Hematopoietic multipotent progenitor cell treated with erythropoietin and hydrocortisone succinate and interleukin-3 and kit ligand, for 4 days (in vitro differentiated cells): Measurements from ENCODE around the gene EPHA6.
"Not testable (repeated sequence)": the region's sequence is repeated elsewhere in the genome, so short reads cannot be mapped to it uniquely, and the experiment has no call there.

ENCODE experiments used
- DNase-seq: peaks from one replicate; pipeline ENCODE4 v3.0.0-alpha.2; 2015

EPHA6 gene

DNA sequence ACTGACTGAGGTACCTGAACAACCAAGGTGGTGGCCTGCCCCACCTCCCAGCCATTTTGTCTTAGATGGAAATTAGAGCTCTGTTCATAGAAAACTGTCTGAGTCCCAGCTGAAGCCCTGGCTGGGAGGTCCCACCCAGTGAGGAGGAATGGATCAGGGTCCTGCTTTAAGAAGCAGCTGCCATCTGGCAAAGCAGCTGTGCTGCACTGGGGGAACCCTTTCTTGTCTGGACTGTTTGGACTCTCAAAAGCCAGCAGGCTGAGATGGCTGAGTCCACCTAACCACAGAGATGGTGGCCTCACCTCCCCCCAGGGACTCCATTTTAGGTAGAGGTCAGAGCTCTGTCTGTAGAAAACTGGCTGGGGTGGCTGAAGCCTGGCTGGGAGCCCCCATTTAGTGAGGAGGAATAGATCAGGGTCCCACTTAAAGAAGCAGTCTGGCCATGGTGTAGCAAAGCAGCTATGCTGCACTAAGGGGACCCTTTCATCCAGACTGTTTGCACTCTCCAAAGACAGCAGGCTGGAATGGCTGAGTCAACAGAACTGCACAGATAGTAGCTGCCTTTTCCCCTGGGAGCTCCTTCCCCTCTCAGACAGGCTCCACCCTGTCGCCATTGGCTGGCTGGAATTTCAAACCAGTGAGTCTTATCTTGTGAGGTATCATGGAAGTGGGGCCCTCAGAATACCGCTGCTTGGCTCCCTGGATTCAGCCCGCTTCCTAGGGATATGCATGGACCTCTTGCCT lies 116.9 kb downstream of the EPHA6 start:
- no peak for DNase-seq

DNA sequence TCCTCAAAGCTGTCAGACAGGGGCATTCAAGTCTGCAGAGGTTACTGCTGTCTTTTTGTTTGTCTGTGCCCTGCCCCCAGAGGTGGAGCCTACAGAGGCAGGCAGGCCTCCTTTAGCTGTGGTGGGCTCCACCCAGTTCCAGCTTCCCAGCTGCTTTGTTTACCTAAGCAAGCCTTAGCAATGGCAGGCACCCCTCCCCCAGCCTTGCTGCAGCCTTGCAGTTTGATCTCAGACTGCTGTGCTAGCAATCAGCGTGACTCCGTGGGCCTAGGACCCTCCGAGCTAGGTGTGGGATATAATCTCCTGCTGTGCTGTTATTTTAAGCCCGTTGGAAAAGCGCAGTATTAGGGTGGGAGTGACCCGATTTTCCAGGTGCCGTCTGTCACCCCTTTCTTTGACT lies 127.7 kb downstream of the EPHA6 start:
- not testable (repeated sequence) for DNase-seq

DNA sequence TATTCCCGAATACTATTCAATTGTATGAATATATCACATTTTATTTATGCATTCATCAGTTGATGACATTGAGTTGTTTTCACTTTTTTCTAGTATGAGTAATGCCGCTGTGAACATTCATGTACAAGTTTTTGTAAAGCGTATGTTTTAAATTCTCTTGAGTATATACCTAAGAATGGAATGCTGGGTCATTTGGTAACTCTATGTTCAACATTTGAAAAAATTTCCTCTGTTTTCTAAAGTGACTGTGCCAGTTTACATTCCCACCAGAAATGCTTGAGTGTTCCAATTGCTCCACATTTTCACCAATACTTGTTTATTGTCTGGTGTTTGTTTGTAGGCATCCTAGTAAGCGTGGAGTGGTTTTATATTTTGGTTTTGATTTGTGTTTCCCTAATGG lies 144.5 kb downstream of the EPHA6 start:
- DNase-seq = no peak

DNA sequence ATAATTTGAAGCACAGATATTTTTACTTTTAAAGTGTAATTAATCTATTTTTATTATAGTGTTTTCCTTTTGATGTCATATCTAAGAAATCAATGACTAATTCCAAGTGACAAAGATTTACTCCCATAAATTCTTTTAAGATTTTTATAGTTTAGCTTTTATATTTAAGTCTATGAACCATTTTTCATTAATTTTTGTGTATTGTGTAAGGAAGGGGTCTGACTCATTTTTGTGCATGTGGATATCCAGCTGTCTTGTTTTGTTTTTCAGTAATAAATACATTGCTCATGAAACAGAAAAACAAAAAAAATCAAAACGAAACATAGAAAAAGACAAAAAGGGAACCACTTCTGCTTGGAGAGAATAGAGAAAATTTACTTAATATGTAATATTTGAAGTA lies 145.1 kb downstream of the EPHA6 start:
- no peak for DNase-seq

DNA sequence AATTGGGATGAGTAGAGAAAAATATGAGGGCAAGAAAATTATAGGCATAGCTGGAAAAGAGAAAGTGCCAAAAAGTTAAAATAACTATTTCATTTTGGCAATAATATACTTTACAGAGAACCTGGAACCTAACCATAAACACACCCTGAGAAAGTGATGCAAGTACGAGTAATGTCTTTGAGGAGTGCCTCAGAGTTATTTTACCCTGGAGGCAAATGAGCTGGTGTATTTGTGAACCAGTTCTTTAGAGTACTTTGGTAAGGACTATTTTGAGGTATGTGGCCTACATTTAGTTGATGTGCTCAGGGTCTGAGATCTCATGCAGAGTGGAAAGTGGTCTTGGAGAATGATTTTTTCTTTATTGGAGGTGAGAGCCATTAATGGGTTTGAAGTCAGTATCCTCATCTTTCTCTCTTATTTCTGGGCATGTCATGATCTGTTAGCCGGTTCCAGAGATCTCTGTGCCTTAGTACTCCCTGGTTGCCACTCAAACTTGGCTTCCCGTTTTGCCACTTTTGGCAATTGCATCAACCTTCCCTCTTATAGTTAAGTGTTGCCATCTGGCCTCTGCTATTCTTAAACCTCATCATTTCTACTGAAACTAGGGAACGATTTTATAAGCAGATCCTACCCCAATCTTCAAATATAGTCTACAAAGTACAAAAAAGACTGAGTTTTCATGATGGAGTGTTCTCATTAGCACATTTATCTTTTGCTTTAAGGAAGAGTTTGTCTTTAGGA lies 145.7 kb downstream of the EPHA6 start:
- DNase-seq = no peak

DNA sequence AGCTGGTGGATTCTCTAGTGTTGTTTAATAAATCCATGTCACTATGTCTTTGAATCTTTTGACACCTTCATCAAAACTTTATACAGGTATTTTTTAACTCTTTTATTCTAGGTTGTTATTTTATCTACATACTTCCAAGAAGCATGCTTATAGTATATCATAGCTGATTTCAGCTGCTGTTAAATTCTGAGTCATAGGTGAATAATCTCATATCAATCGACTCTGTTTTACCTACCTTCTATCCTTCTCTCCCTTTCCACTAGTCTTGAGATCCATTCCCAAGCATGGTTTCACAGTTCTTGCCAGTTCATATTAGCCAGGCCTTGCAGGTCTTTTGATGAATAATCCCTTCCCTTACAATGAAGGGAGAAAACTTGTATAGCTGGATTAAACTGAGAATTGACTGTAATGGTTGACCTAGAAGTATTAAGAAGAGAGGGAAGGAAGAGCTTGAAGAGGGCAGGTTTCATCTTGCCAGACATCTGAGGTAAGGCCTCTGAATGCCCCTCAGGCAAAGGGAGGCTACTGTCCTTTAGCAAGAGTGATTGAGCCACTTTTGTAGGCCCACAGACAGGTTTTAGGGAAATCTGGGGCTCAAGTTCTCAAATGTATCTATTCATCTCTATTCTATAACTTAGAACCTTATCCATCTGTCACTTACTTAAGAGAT lies 146.4 kb downstream of the EPHA6 start:
- no peak for DNase-seq

DNA sequence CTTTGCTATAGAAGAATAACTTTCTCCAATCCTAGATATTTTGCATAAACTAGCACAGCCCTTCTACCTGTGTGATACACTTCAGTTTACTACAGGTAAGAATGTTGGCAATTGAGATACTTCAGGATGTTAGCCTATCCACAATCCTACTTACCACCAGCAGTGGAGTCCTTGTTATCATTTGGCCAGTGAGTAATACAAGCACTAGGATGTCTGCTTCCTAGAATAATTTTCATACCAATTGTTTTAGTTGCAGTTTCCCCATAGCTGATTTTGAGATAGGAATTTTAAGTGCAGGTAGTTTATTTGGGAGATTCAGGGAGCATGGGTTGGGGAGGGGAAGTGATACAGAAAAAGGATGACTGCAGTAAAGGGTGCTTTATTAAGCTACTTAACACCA lies 147.2 kb downstream of the EPHA6 start:
- no peak for DNase-seq

DNA sequence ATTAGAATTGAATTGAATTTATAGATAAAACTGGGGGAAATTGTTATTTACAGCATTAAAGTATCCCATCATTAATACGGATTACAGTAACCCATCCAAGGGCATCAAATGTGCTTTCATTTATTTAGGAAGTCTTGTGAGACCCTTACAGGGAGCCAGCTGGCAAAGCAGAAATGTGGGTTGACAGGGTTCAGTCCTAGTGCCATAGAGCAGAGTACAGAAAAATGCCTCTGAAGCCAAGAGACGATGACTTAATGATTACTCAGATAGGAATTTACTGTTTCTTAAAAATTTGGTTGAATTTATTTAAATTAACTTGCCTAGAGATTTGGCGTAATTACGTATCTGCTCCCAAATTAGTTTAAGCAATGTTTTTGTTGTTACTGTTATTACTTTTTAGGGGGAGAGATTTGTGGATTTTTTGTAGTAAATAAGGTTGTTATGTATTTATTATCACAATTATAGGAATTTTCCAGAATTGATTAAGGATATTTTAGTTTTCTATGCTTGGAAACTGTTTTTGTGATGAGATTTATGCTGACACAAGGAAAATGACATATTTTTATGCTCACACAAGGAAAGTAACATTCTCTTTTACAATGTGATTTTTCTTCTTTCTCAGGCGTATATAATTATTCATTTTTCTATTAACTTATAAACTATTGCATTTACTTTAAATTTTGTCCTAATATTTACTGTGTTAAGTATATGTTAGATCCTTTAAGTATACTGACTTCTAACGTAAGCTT lies 152.0 kb downstream of the EPHA6 start:
- no peak for DNase-seq

DNA sequence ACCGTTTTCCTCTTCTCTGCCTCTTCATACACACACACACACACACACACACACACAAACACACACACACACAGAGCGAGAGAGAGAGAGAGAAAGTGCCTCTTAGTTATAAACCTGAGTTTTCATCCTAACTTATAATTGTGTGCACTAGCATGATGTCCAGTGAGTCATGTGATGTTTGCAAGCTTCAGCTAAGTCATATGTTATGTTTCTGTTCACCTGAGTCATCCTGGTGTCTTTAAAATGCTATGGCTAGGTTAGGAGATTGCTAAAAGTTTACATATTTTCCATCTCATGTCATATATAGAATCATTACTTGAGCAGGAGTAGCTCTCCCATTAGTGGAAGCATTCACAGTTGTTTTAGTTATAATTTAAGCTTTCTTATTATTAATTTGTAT lies 155.8 kb downstream of the EPHA6 start:
- no peak for DNase-seq

DNA sequence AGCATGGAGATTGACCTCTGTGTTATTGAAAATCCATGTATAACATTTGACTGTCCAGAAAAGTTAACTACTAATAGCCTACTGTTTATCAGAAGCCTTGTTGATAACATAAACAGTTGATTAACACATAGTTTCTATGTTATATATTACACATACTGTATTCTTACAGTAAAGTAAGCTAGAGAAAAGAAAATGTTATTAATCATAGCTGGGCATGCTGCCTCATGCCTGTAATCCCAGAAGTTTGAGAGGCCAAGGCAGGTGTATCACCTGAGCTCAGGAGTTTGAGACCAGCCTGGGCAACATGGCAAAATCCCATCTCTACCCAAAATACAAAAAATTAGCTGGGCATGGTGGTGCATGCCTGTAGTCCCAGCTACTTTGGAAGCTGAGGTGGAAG lies 163.3 kb downstream of the EPHA6 start:
- no peak for DNase-seq

DNA sequence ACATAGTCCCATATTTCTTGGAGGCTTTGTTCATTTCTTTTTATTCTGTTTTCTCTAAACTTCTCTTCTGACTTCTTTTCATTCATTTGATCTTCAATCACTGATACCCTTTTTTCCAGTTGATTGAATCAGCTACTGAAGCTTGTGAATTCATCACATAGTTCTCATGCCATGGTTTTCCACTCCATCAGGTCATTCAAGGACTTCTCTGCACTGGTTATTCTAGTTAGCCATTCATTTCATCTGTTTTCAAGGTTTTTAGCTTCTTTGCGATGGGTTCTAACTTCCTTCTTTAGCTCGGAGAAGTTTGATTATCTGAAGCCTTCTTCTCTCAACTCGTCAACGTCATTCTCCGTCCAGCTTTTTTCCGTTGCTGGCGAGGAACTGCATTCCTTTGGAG lies 169.3 kb downstream of the EPHA6 start:
- DNase-seq = not testable (repeated sequence)

DNA sequence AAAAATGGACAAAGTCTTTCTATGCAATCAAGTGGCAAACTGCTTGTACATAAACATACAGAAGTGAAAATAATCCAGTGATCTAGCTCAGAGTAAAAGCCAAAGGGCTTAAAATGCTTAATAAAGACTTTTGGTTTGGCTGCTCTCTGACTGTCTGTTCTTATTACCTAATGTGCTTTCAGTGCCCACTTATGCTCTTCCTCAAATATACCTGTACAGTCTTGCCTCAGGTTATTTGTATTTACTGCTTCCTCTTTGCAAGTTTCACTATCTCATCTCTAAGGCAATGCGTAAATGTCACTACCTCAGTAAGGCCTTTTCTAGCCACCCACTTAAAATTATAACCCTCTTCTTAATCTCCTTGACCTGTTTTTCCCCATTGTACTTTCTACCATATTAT lies 171.8 kb downstream of the EPHA6 start:
- no peak for DNase-seq

DNA sequence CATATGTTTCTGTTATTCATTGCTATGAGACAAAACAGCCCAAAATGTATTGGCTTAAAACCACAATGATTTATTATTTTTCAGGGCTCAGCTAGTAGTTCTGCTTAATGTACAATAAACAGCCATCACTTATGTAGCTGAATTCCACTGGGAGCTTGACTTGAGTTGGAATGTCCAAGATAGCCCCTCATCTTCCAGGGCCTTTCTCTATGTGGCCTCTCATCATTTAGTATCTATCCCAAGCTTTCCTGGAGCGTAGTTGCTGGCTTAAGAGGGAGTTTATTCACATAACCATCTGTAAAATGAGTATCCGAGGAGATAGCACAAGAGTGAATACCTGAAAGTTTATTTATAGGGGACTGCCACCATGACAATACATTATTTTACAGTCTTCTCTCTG lies 176.8 kb downstream of the EPHA6 start:
- no peak for DNase-seq

DNA sequence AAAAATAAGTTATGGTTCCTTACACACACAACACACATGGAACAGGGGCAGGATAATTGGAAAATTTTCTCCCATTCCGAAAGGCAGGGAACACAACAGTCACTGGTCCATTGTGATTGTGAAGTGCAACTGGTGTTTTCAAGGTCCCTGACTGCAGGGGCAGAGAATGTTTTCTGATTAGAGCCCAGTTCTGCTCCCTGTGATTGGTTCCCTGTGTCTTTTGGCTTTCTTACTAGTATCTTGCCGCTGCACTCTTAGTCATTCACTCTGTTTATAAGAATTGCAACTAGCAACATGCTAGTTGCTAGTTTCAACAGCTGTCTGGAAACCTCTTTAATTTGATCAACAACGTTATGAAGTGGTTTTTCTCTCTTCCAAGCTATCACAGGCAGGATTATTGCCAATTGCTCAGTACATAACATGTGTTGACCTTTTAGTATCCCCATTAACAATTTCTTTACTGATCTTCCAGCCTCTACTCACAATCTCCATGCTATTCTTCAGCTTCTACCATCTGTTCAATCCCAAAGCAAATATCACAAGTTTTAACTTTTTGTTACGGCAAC lies 177.5 kb downstream of the EPHA6 start:
- no peak for DNase-seq

DNA sequence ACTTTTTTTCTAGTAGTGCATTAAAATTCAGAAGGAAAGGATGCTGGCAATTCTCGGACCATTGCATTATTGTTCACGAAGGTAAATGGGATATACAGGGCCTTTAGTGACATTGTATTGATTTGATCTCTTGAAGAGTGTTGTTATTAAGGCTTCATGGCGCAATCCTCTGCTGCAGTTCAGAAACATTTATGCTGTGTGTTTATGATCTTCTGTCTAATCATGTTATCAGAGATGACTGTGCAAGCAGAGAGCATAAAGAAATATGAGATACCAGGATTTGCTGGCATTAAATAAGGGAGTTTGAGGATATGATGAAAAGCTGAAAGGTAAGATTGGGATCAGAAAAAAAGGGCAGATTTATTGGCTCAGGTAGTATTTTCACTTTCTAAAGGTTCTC lies 180.6 kb downstream of the EPHA6 start:
- DNase-seq = no peak

DNA sequence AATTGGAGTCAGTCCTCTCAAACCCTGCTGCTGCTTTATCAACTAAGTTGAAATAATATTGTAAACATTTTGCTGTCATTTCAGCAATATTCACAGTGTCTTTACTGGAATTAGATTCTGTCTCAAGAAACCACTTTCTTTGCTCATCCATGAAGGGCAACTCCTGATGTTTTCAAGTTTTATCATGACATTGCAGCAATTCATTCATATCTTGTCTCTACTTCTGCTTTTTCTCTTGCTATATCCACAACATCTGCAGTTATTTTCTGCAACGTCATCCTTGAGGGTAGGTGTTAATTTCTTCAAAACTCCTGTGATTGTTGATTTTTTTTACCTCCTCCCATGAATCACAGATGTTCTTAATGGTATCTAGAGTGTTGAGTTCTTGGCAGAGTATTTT lies 181.6 kb downstream of the EPHA6 start:
- DNase-seq = peak; percentile 50

DNA sequence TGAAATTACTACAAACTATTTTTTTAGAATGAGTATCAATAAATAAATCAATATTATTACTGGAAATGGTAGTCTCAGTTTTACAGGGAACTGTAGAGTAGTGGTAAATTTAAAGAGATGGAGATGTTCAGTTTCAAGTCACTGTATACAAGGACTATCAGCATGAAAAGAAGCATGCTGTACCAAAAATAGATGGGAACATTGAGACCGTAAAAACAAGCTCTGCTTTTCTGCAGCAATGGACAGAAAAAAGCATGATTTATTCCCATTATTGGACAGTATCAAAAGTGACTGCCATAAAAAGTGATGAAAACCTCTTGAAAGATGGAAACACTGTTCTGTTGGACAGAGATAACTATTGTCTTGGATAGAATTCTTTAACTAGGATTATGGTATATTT lies 187.2 kb downstream of the EPHA6 start:
- no peak for DNase-seq

DNA sequence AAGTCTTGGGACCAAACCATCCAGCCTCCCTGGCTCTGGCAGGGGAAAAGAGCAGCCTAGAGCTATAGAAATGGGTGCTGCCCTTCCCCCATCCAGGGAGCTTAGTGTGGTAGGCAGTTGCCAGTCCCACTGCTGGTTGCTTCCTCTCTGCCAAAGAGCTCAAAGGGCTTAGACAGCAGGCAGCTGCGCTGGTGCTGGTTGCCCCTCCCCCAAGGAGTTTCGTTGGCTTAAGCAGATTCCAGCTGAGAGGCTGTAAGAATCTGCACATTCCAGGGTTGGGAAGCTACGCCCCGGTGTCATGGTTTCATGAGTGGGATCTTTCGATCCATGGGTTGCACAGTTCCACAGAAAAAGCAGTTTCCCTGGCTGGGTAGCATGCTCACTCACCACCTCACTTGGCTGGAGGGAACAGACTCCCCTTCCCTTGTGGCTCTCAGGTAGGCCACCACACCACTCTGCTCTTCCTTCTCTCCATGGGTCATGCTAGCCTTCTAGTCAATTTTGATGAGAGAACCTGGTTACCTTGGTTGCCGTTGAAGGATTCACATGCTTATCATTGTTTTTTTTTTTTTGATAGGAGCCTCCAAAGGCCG lies 195.1 kb downstream of the EPHA6 start:
- DNase-seq = no peak

DNA sequence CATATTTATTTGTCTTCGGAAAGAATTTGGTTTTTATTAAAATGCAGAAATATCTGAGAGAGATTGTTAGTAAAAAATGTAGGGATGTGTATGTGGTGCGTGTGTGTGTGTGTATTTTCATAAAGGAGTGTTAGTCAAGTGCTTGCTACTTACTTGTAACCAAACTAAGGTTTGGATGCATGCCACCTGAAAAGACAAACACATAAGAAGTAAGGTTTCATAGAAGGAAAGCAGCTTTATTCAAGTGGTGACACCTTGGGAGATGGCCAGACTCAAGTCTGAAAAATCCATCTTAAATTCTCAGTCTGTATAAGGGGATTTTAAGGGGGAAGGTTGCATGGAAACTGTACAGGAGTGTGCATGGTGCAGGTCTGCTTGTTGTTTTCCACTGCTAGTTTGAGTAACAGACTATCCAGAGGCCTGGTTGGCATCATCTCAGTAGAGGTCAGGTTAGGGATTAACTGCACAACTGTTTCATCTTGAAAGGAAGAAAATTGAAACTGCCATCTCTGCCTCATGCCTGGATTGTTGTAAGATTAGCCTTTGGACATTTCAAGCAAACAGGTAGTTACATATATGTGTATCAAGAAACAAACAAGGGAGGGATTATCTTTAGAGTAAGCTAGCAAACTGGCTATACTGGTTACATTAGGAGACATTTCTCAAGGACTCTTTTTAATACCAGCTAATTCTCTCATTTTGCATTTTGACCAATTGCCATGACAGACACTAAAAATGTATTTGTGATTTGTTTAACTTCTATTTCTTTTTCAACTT lies 196.7 kb downstream of the EPHA6 start:
- DNase-seq = no peak

DNA sequence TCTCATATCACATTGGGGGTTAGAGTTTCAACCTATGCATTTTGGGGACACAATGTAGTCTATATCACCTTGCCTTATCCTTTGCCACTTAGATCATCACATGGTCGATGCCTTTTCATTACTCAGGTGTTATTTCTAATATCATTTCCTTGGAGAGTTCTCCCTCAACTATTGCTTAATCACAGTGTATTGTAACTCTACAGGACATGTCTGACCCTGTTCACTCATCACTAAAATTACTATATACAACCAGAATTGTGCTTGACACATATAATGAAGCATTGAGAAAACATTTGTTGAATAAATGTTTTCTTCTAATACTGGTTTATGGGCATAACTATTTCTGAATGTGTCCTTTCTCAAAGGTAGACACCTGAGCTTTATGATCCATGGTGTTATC lies 207.4 kb downstream of the EPHA6 start:
- DNase-seq = no peak

DNA sequence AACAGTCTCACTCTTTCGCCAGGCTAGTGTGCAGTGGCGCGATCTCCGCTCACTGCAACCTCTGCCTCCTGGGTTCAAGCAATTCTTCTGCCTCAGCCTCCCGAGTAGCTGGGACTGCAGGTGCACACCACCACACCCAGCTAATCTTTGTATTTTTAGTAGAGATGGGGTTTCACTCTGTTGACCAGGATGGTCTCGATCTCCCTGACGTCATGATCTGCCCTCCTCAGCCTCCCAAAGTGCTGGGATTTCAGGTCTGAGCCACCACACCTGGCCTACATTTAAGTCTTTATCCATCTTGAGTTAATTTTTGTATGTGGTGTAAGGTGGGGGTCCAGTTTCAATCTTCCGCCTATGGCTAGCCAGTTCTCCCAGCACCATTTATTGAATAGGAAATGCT lies 211.2 kb downstream of the EPHA6 start:
- DNase-seq = not testable (repeated sequence)

DNA sequence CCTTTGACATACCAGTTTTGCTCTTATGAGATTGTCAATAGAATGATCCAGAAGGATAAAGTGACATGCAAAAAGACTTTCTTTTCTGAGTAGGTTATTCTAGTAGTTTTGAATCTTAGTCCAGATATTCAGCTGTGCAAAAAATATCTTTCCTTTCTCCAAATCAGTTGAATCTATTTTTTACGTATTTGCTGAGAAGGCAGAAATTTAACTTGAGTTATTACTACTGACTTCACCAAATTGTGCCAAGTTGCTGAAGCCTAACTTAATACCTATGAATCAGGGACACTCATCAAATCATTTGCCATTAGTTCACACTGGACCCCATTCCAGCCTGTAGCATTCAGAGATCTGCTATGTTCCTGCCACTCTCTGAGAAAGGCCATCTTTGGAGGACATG lies 215.6 kb downstream of the EPHA6 start:
- DNase-seq = no peak
